Fibroblast of lung (primary cell): ENCODE results near the gene TBCA. TPM values are rescaled to one million over a fixed set of nuclear protein-coding genes. Genes with fewer than 3 reads are reported as not detected.
A peak's percentile ranks its signal among the peaks of the same experiment; 100 is the strongest.

ENCODE experiments used
- DNase-seq, 2 donors: peaks; one replicate each; pipeline versions ENCODE4 v3.0.0 to v3.0.0-alpha.2; 2010; ENCODE audit warnings: low read depth in 2 of 2
- H2AFZ ChIP-seq: 2 replicates; pipeline ENCODE4 v1.5.1; 2012; ENCODE audit warnings: low read length, control low read depth, inconsistent platforms
- H3K27ac ChIP-seq: 2 replicates; pipeline ENCODE4 v1.5.1; 2011; ENCODE audit warnings: low read length, control low read depth; ENCODE audit not compliant: insufficient read depth
- H3K27me3 ChIP-seq: 2 replicates; pipeline ENCODE4 v1.5.1; 2011; ENCODE audit warnings: mild to moderate bottlenecking, low read length; ENCODE audit not compliant: control insufficient read depth, insufficient read depth
- H3K36me3 ChIP-seq: 2 replicates; pipeline ENCODE4 v1.5.1; 2011; ENCODE audit warnings: low read length; ENCODE audit not compliant: control insufficient read depth, insufficient read depth
- H3K4me1 ChIP-seq: 2 replicates; pipeline ENCODE4 v1.5.1; 2011; ENCODE audit warnings: low read length; ENCODE audit not compliant: control insufficient read depth, insufficient read depth; ENCODE audit errors: extremely low read depth
- H3K4me2 ChIP-seq: 2 replicates; pipeline ENCODE4 v1.5.1; 2011; ENCODE audit warnings: low read length, control low read depth; ENCODE audit not compliant: insufficient read depth; ENCODE audit errors: extremely low read depth
- H3K4me3 ChIP-seq, 4 experiments: fragments of 200-600 bp in 1 of 4; sonication (generic) in 1 of 4; replicated peaks in 1 of 4; 2 replicates each; pipeline ENCODE4 v1.5.1; 2011 to 2016; ENCODE audit warnings: low read length in 4 of 4, low read depth in 3 of 4, mild to moderate bottlenecking in 3 of 4, control low read depth in 2 of 4, inconsistent platforms in 1 of 4, mixed read lengths in 1 of 4; ENCODE audit not compliant: insufficient read depth in 1 of 4; ENCODE audit errors: control extremely low read depth in 1 of 4
- H3K79me2 ChIP-seq: 2 replicates; pipeline ENCODE4 v1.5.1; 2012; ENCODE audit warnings: mild to moderate bottlenecking, low read length, inconsistent platforms; ENCODE audit not compliant: control insufficient read depth, insufficient read depth
- H3K9ac ChIP-seq: 2 replicates; pipeline ENCODE4 v1.5.1; 2011; ENCODE audit warnings: mild to moderate bottlenecking, low read length, control low read depth; ENCODE audit not compliant: insufficient read depth
- H3K9me3 ChIP-seq: 2 replicates; pipeline ENCODE4 v1.5.1; 2012; ENCODE audit warnings: low read depth, low read length; ENCODE audit not compliant: control insufficient read depth, insufficient read depth
- H4K20me1 ChIP-seq: 2 replicates; pipeline ENCODE4 v1.5.1; 2011; ENCODE audit warnings: low read length; ENCODE audit not compliant: control insufficient read depth, insufficient read depth; ENCODE audit errors: extremely low read depth
- CTCF ChIP-seq, 2 donors: IDR thresholded peaks in 1 of 2; conservative IDR thresholded peaks in 1 of 2; 1 replicate in 1 of 2; 2 replicates in 1 of 2; pipeline ENCODE4 v1.5.1; 2011 to 2012; ENCODE audit warnings: low read length in 2 of 2, control low read depth in 1 of 2, inconsistent platforms in 1 of 2, low read depth in 1 of 2, mild to moderate bottlenecking in 1 of 2
- EZH2 ChIP-seq: IDR thresholded peaks from 2 replicates; pipeline ENCODE4 v1.5.1; 2012; ENCODE audit warnings: low read length, control low read depth, mild to moderate bottlenecking; ENCODE audit errors: missing control alignments
- polyA plus RNA-seq, 2 donors: library from polyadenylated mRNA; depleted of rRNA in 1 of 2; stranded (reverse) in 1 of 2; unstranded in 1 of 2; fragments of >200 nt; gene quantifications; 2 replicates each; pipeline ENCODE4 v1.2.1, GENCODE V29; 2011 to 2012; ENCODE audit warnings: missing spikeins in 1 of 2
- total RNA-seq: library from RNA; depleted of rRNA; stranded (reverse); fragments of >200 nt; gene quantifications from 2 replicates; pipeline ENCODE4 v1.2.1, GENCODE V29; 2014

Gene TBCA
- total and polyA plus RNA-seq, 2 donors (not counting 1 experiment from before 2014, with no cell fraction given) = 125 to 238 TPM

- Histone ChIP-seq H3K4me1 (no peaks in the 10 kb centered on the region), H3K4me3 (no peak overlapping the region), H3K27ac (no peak overlapping the region), H3K4me2 (no peak overlapping the region), H3K36me3 (no peaks in the 10 kb centered on the region), H3K9me3 (no peaks in the 10 kb centered on the region), H3K9ac (no peak overlapping the region), H2AFZ (no peak overlapping the region), H3K27me3 (peaks cover 32% of the 10 kb centered on the region), H4K20me1 (no peaks in the 10 kb centered on the region), H3K79me2 (no peaks in the 10 kb centered on the region)
- DNase-seq = no peak
- TF ChIP-seq CTCF (conservative IDR thresholded peaks at IDR 0.05 in 1 of 2, IDR thresholded peaks at IDR 0.05 in 1 of 2; ENCODE audit: low read depth in 1 of 2, low read length in 2 of 2) (no peak), EZH2 (no peak)
Measured at GRCh38 chr5:77649776-77650175, 126.4 kb downstream of the TBCA start.

DNA sequence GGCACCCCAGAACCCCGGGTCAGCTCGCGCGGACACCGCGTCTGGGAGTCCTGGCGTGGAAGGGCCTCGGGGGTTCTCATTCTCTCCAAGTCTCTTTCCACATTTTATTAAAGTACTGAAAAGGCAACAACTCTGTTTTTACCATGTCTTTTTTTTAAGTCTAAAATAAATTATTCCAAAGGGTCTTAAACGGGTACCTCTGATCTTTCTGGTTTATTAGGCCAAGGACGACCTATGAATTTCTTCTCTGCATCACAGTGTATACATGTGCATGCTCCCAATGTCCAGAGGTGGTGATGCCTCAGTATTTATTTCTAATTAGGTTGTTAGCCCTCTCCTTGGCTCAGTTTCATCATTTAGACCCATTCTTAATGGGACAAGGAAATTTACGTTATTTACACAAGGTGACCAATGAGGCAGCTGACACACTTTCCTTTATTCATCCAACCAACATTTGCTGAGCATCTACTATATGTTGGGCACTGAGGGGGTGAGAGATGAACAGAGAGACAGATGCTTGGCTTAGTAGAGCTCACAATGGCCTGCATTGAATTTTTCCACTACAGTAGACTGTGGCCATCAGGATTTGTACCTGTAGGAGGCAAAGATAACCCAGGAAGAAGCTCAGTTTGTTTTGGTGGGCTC lies 130.0 kb downstream of the TBCA start:
- H3K9ac ChIP-seq = no peak overlapping the region
- DNase-seq = no peak
- TF ChIP-seq EZH2 (no peak), CTCF (conservative IDR thresholded peaks at IDR 0.05 in 1 of 2, IDR thresholded peaks at IDR 0.05 in 1 of 2; ENCODE audit: low read depth in 1 of 2, low read length in 2 of 2) (no peak)
- H3K27ac ChIP-seq = no peak overlapping the region
- no peak overlapping the region for H2AFZ ChIP-seq
- H4K20me1 ChIP-seq = peaks cover 2% of the 10 kb centered on the region
- no peaks in the 10 kb centered on the region for H3K4me1 ChIP-seq
- no peaks in the 10 kb centered on the region for H3K36me3 ChIP-seq
- no peak overlapping the region for H3K4me3 ChIP-seq
- peaks cover 56% of the 10 kb centered on the region for H3K27me3 ChIP-seq
- no peaks in the 10 kb centered on the region for H3K79me2 ChIP-seq
- H3K4me2 ChIP-seq = no peak overlapping the region
- H3K9me3 ChIP-seq = no peaks in the 10 kb centered on the region

DNA sequence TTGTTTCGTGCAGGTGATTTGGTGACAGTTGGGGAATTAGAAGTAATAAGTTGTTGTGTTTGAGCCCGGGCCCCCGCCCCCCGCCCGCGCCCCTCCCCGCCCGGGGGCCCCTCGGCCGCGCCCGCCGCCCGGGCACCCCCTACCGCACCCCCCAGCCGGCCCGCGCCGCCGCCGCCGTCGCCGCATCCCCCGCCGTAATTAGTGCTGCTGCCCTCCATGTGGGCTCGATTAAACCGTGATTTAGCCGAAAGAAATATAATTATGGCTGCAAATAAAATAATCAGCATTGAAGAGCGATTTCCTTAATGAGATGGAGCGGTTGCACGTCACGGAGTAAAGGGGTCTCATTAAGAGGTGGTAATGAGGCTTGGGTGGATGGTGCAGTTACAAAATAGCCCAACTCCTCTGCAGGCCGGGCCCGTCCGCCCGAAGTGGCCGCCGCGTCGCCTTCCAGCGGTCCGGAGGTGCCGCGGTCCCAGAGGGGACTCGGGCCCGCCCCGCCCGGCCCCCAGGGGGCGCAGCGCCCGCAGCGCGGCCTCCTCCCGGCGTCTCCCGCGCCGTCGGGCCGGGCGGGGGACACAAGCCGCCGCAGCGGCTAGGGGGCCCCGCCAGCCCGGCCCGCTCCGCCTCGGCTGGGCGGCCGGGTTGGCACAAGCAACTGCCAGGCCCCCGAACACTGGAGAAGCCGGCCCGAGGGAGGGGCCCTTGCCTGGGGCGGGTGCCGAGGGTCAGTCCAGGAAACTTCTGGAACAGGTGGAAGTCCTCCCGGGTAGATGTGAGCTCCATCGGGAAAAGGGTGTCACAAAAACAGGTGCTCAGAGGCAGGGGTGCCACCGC lies 130.8 kb downstream of the TBCA start:
- H3K27me3 ChIP-seq = peaks cover 62% of the 10 kb centered on the region
- H3K4me3 ChIP-seq = peak overlapping the region in 2 of 4 experiments; percentile 39 to 45
- no peak for DNase-seq
- H3K4me1 ChIP-seq = no peaks in the 10 kb centered on the region
- no peak overlapping the region for H3K9ac ChIP-seq
- H3K4me2 ChIP-seq = peak overlapping the region; percentile 76
- H3K9me3 ChIP-seq = no peaks in the 10 kb centered on the region
- no peak overlapping the region for H2AFZ ChIP-seq
- TF ChIP-seq EZH2 (peak; percentile 77), CTCF (conservative IDR thresholded peaks at IDR 0.05 in 1 of 2, IDR thresholded peaks at IDR 0.05 in 1 of 2; ENCODE audit: low read depth in 1 of 2, low read length in 2 of 2) (peak; percentile 12 to 24)
- H3K36me3 ChIP-seq = no peaks in the 10 kb centered on the region
- H4K20me1 ChIP-seq = peaks cover 2% of the 10 kb centered on the region
- no peak overlapping the region for H3K27ac ChIP-seq
- H3K79me2 ChIP-seq = no peaks in the 10 kb centered on the region
